Measurements from ENCODE around the gene NIPAL1.

NIPAL1 gene

DNA sequence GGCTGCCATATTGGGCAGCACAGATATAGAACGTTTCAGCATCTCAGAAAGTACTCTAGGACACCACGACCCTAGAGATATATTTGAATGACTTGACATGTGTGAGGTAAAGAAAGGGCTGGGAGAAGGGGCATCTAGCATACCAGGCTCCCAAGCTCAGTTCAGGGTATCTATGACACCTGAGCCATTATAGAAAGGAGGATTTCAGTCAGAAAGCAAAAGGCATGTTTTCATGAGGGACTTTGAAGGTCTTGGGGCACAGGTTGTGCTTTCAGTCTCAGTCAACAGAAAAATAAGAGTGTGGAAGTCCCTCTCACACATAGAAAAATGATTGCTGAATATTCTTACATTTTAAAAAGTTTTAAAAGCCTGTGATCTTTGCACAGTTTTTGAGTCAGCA is 51.6 kb downstream of the NIPAL1 start:
- DNase-seq: no peak

- no peak for DNase-seq
Observed at GRCh38 chr4:48069026-48069425, 52.5 kb downstream of the NIPAL1 start.

DNA sequence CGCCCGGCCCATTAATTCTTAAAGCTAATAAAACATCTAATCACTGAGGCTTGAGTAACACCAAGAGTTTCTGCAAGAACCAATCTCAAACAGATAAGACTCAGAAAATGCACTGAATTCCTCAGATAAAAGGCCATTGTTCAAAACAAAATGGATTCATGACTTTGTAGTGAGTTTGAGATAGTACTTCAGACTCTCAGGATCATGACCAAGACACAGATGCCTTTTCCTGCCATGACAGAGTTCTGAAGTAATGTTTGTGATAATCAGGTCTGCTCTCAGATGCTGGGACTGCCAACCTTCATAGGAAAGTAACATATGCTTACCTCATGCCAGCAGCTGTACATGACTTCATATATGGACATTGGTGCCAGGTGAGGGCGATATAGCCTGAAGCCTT is 54.6 kb downstream of the NIPAL1 start:
- DNase-seq: no peak

DNA sequence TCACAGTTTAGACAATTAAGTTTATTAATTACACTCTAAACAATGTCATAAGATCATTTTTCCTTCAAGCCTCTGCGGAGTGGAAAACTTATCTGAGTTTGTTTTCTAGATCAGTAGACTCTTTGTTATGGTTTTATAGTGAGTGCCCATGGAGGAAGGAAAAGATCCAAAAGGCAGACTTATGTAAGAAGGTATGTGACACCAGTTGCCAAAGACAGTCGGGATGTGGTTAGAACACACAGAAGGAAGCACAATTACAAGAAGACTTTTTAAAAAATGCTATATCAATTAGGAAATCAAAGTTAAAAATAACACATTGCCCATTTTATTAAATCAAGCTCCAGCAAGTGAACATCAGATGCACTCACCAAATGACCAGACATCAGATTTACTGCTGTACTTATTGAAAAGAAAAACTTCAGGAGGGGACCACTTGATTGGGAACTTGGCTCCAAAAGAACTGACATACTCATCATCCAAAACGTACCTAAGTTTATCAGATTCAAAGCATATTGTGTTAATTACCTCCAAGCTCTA is 57.1 kb downstream of the NIPAL1 start:
- no peak for DNase-seq

GRCh38 chr4:48074657-48075056 is 58.1 kb downstream of the NIPAL1 start:
- DNase-seq: no peak

DNA sequence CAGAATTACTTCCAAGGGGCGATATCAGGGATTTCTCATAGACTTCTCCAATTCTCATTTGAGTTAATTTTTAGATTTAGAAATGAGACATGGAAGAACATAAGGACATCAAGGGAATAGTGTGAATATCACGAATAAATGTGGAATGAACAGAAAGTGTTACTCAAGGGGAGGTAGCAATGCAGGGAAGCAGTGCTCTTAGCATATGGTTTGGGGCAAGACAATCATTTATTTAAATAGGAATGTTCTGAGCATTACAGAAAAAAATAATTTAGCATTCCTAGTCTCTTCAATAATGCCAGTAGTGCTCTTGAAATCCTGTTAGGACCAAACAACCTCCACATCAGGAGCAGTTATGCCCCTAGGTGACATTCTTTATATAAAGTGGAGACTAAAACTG is 61.9 kb downstream of the NIPAL1 start:
- no peak for DNase-seq

- no peak for DNase-seq
Observed at GRCh38 chr4:48078862-48079655, 62.5 kb downstream of the NIPAL1 start.

DNA sequence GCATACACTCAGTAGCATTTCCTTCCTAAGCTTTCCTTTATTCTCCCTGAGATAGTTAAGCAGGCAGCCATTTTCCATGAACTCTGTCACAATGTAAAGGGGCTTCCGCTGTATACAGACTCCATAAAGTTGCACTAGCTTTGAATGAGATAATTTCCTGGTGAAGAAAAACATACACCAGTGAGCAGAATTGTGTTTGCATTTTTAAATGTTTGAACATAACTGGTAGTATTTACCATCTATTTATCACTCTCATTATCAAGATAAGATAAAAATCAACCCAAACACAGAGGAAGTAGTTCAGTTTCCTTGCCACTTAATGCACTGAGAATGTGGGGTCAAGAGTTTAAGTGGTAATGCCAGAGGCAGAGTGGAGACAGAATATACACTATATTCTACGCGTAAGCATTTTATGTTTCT is 63.4 kb downstream of the NIPAL1 start:
- DNase-seq: no peak

GRCh38 chr4:48081196-48081595 is 64.6 kb downstream of the NIPAL1 start:
- DNase-seq: no peak

DNA sequence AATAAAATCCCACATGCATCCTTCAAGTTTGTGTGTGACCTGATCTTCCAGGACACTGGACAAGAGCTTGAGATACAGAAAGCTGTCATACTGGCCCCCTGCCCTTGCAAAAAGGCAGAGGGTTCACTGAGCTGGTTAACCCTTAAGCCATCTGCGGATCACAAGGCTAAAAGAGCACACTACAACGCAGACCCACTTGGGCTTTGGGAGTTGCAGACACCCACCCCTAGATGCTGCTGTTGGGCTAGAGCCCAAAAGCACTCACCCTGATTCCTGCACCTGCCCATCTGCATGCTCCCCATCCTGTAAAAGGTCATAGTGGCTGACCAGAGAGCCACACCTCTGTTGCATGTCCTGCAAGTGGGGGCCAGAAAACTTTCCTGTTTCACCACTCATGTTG is 66.4 kb downstream of the NIPAL1 start:
- DNase-seq: no peak

GRCh38 chr4:48085821-48086589 is 69.4 kb downstream of the NIPAL1 start:
- no peak for DNase-seq

All from amniotic stem cell (primary cell).